ENCODE measurements around the gene PRKACG. TPM values are rescaled to one million over a fixed set of nuclear protein-coding genes. Genes with fewer than 3 reads are reported as not detected.

Gene PRKACG
- total and polyA plus RNA-seq, 2 of the 8 experiments (the other 6 are each of a cell fraction or from before 2014, with no cell fraction given): not detected

- FAIRE-seq (no peak), DNase-seq (ENCODE audit: low read depth in 1 of 2, low spot score in 2 of 2) (no peak)
- H3K18ac ChIP-seq (ENCODE audit: extremely low read depth, low read length): no peak overlapping the region
- POLR2A ChIA-PET (ENCODE audit: partially characterized antibody): no interaction called here
- no peak overlapping the region for H3K4me2 ChIP-seq (ENCODE audit: insufficient read depth in 1 of 2, low read depth in 2 of 2, low read length in 2 of 2)
- no peak overlapping the region for H3K56ac ChIP-seq (replicated peaks; ENCODE audit: insufficient read length, low read depth, low read length)
- H2AFZ ChIP-seq (ENCODE audit: low read length): no peak overlapping the region
- no peaks in the 10 kb centered on the region for H3K36me3 ChIP-seq (ENCODE audit: control insufficient read depth in 2 of 4, insufficient read depth in 4 of 4, low read length in 3 of 4)
- H3K23ac ChIP-seq (ENCODE audit: insufficient read length): no peak overlapping the region
- H4K8ac ChIP-seq (ENCODE audit: extremely low read depth, insufficient read depth, low read length): no peak overlapping the region
- H3K27me3 ChIP-seq (replicated peaks in 1 of 4; ENCODE audit: control insufficient read depth in 3 of 4, extremely low read depth in 1 of 4, insufficient read depth in 3 of 4, low read length in 3 of 4): no peaks in the 10 kb centered on the region
- H2BK5ac ChIP-seq (ENCODE audit: low read depth, low read length): no peak overlapping the region
- H2BK12ac ChIP-seq (ENCODE audit: low read depth, low read length): no peak overlapping the region
- CTCF ChIA-PET (ENCODE audit: partially characterized antibody): interaction anchor here (0.6 to 1.6 kb wide), 7 partner anchors 8 to 656 kb away, joined by 3 to 6 read pairs (median 4); no protein-coding TSS in a partner anchor
- no peaks in the 10 kb centered on the region for H3K79me2 ChIP-seq (ENCODE audit: control insufficient read depth in 1 of 2, insufficient read depth in 2 of 2, low read length in 2 of 2)
- H3K9me3 ChIP-seq (ENCODE audit: insufficient read depth in 2 of 2, low read depth in 1 of 2, low read length in 1 of 2): peaks cover 0 to 8% of the 10 kb centered on the region in 2 experiments; a peak in 1 of 4 replicates
- H3K9ac ChIP-seq (replicated peaks in 1 of 4; ENCODE audit: extremely low read depth in 1 of 4, low read depth in 3 of 4, low read length in 3 of 4): no peak overlapping the region
- no peaks in the 10 kb centered on the region for H4K20me1 ChIP-seq (replicated peaks in 1 of 2; ENCODE audit: control insufficient read depth in 1 of 2, insufficient read depth in 2 of 2, low read length in 2 of 2)
- 84% methylated on average over 1 of the region's 1 CpG; no CpG with 5 or more reads in 1 of the 2 experiments for WGBS, 2 experiments (ENCODE audit: extremely low coverage in 1 of 2, insufficient coverage in 1 of 2, insufficient read length in 1 of 2, insufficient replicate concordance in 2 of 2, low coverage in 1 of 2, low lambda C conversion rate in 2 of 2, missing lambda C conversion rate in 1 of 2)
- no peak overlapping the region for H2BK15ac ChIP-seq (ENCODE audit: low read length)
- H3K4me3 ChIP-seq (ENCODE audit: extremely low read depth in 1 of 4, insufficient read depth in 2 of 4, low read depth in 3 of 4, low read length in 4 of 4): no peak overlapping the region
- no peak overlapping the region for H4K91ac ChIP-seq (replicated peaks; ENCODE audit: insufficient read length, low read length)
- H3K79me1 ChIP-seq (ENCODE audit: low read depth, low read length): no peaks in the 10 kb centered on the region
- no peak overlapping the region for H4K5ac ChIP-seq (ENCODE audit: insufficient read length, low read depth, low read length)
- H3K23me2 ChIP-seq (ENCODE audit: low read depth, low read length): no peaks in the 10 kb centered on the region
- H3K14ac ChIP-seq (ENCODE audit: insufficient read length): no peak overlapping the region
- no peak overlapping the region for H2AK5ac ChIP-seq (ENCODE audit: low read depth, low read length)
- no peak overlapping the region for H3K27ac ChIP-seq (ENCODE audit: low read depth, low read length)
- no peak overlapping the region for H2BK120ac ChIP-seq (replicated peaks; ENCODE audit: low read depth, low read length)
- H3K4me1 ChIP-seq (replicated peaks in 1 of 4; ENCODE audit: control insufficient read depth in 3 of 4, insufficient read depth in 4 of 4, low read length in 3 of 4): peaks cover 0 to 7% (median 0%) of the 10 kb centered on the region in 4 experiments; a peak in 1 of 7 replicates
- no peak overlapping the region for H2BK20ac ChIP-seq (ENCODE audit: low read length)
- no peak overlapping the region for H3K4ac ChIP-seq (replicated peaks; ENCODE audit: insufficient read length, low read depth, low read length)
- TF ChIP-seq CTCF (IDR thresholded peaks at IDR 0.05; ENCODE audit: control extremely low read depth in 1 of 3, insufficient read depth in 1 of 3, low read depth in 1 of 3, low read length in 3 of 3): no peak
- TF ChIP-seq NRF1 (IDR thresholded peaks at IDR 0.05; ENCODE audit: low read depth, low read length): no peak
- no peak for TF ChIP-seq EP300 (IDR thresholded peaks at IDR 0.05; ENCODE audit: borderline replicate concordance in 1 of 2, low read depth in 2 of 2, low read length in 2 of 2)
- TF ChIP-seq RNF2 (IDR thresholded peaks at IDR 0.05; ENCODE audit: borderline replicate concordance, low read depth, low read length, missing control alignments, poor library complexity, severe bottlenecking): no peak
- TF ChIP-seq RAD21 (IDR thresholded peaks at IDR 0.05 in 1 of 2, conservative IDR thresholded peaks at IDR 0.05 in 1 of 2; ENCODE audit: low read depth in 2 of 2, low read length in 2 of 2): no peak
- TF ChIP-seq GABPA (IDR thresholded peaks at IDR 0.05; ENCODE audit: borderline replicate concordance, insufficient read depth, low read length): no peak
- TF ChIP-seq TAF7 (optimal IDR thresholded peaks at IDR 0.05; ENCODE audit: borderline replicate concordance, low read depth, low read length): no peak
- TF ChIP-seq TEAD4 (IDR thresholded peaks at IDR 0.05; ENCODE audit: low read depth, low read length): no peak
- no peak for TF ChIP-seq ZNF274 (IDR thresholded peaks at IDR 0.05; ENCODE audit: borderline replicate concordance, extremely low read depth, low read length)
- TF ChIP-seq CBX5 (IDR thresholded peaks at IDR 0.05; ENCODE audit: low read depth, low read length): no peak
Measured at GRCh38 chr9:69009708-69010107, 4.2 kb downstream of the PRKACG start.

Measured in H1 (cell line).